ENCODE results near the gene MLLT1. TPM values are rescaled to one million over a fixed set of nuclear protein-coding genes. Genes with fewer than 3 reads are reported as not detected.

The MLLT1 gene
- polyA plus RNA-seq, 1 experiment, result 12.3 TPM

- TF ChIP-seq CTCF (IDR thresholded peaks at IDR 0.05; ENCODE audit: low read depth, low read length), result no peak
- ChIA-PET CTCF (interaction anchor here (1.7 to 2.3 kb wide), 2 partner anchors 9 to 78 kb away, joined by 5 to 8 read pairs; no protein-coding TSS in a partner anchor), POLR2A (no interaction called here)
- no peak overlapping the region for H3K4me3 ChIP-seq (ENCODE audit: low read depth, low read length)
- no peak overlapping the region for H3K27ac ChIP-seq (ENCODE audit: low read depth, low read length)
- no peak for DNase-seq (ENCODE audit: low read depth, low spot score)
- H3K9me3 ChIP-seq (ENCODE audit: control insufficient read depth, insufficient read depth, low read length), result no peaks in the 10 kb centered on the region
- H3K27me3 ChIP-seq (ENCODE audit: control insufficient read depth, insufficient read depth, low read length), result no peaks in the 10 kb centered on the region
Measured at GRCh38 chr19:6221878-6222746, 57.7 kb downstream of the MLLT1 start.

GRCh38 chr19:6221220-6221877, 58.4 kb downstream of the MLLT1 start:
- Histone ChIP-seq H3K27ac (ENCODE audit: low read depth, low read length) (no peak overlapping the region), H3K9me3 (ENCODE audit: control insufficient read depth, insufficient read depth, low read length) (no peaks in the 10 kb centered on the region), H3K27me3 (ENCODE audit: control insufficient read depth, insufficient read depth, low read length) (no peaks in the 10 kb centered on the region), H3K4me3 (ENCODE audit: low read depth, low read length) (no peak overlapping the region)
- ChIA-PET POLR2A (no interaction called here), CTCF (interaction anchor here (1.4 to 2.3 kb wide), 3 partner anchors 9 to 95 kb away, joined by 3 to 8 read pairs (median 5); no protein-coding TSS in a partner anchor)
- TF ChIP-seq CTCF (IDR thresholded peaks at IDR 0.05; ENCODE audit: low read depth, low read length), result no peak
- DNase-seq (ENCODE audit: low read depth, low spot score), result no peak

- H3K27ac ChIP-seq (ENCODE audit: low read depth, low read length), result peak overlapping the region; percentile 39
- no peak overlapping the region for H3K4me3 ChIP-seq (ENCODE audit: low read depth, low read length)
- no peaks in the 10 kb centered on the region; the same call in 1 of the 2 replicates for H3K9me3 ChIP-seq (ENCODE audit: control insufficient read depth, insufficient read depth, low read length)
- no peak for DNase-seq (ENCODE audit: low read depth, low spot score)
- no peaks in the 10 kb centered on the region for H3K27me3 ChIP-seq (ENCODE audit: control insufficient read depth, insufficient read depth, low read length)
- TF ChIP-seq CTCF (IDR thresholded peaks at IDR 0.05; ENCODE audit: low read depth, low read length), result no peak
- POLR2A ChIA-PET, result interaction anchor here (0.6 kb wide), 2 partner anchors 114 to 516 kb away, joined by 3 read pairs; no protein-coding TSS in a partner anchor
- CTCF ChIA-PET, result interaction anchor here (1.4 to 3.5 kb wide), 3 partner anchors 10 to 94 kb away, joined by 3 to 58 read pairs (median 5); no protein-coding TSS in a partner anchor
Measured at GRCh38 chr19:6220385-6221191, 59.2 kb downstream of the MLLT1 start.

- H3K27ac ChIP-seq (ENCODE audit: low read depth, low read length), result peak overlapping the region; percentile 39
- no peaks in the 10 kb centered on the region for H3K27me3 ChIP-seq (ENCODE audit: control insufficient read depth, insufficient read depth, low read length)
- H3K9me3 ChIP-seq (ENCODE audit: control insufficient read depth, insufficient read depth, low read length), result no peaks in the 10 kb centered on the region; the same call in 1 of the 2 replicates
- no peak for DNase-seq (ENCODE audit: low read depth, low spot score)
- H3K4me3 ChIP-seq (ENCODE audit: low read depth, low read length), result no peak overlapping the region
- POLR2A ChIA-PET, result interaction anchor here (0.6 kb wide), 1 partner anchor 517 kb away, joined by 3 read pairs; no protein-coding TSS in a partner anchor
- no peak for TF ChIP-seq CTCF (IDR thresholded peaks at IDR 0.05; ENCODE audit: low read depth, low read length)
- CTCF ChIA-PET, result interaction anchor here (0.9 to 3.5 kb wide), 11 partner anchors 11 to 170 kb away, joined by 3 to 58 read pairs (median 13); partner anchors contain the start of gene CLPP
Measured at GRCh38 chr19:6219586-6220290, 60.0 kb downstream of the MLLT1 start.

Data from AG04450 (cell line).